Measurements from ENCODE around the gene TSPOAP1. TPM values are rescaled to one million over a fixed set of nuclear protein-coding genes. Genes with fewer than 3 reads are reported as not detected.

TSPOAP1 gene
- total RNA-seq, 2 donors from 2014 or later: 30.5 to 32.8 TPM

- Mint-ChIP-seq H3K27me3 (no peaks in the 10 kb centered on the region), H3K36me3 (ENCODE audit: low read depth) (no peaks in the 10 kb centered on the region), H3K4me3 (no peak overlapping the region), H3K4me1 (peaks cover under 1% of the 10 kb centered on the region), H3K27ac (no peak overlapping the region)
- no peak for ATAC-seq
- H3K9me3 ChIP-seq (ENCODE audit: control insufficient read depth, low read length, poor library complexity, severe bottlenecking): no peaks in the 10 kb centered on the region
- DNase-seq: no peak
These were observed 19.3 kb downstream of the TSPOAP1 start for GRCh38 chr17:58308985-58309917.

- no peaks in the 10 kb centered on the region for H3K9me3 ChIP-seq (ENCODE audit: control insufficient read depth, low read length, poor library complexity, severe bottlenecking)
- Mint-ChIP-seq H3K27ac (no peak overlapping the region), H3K4me1 (peaks cover 4% of the 10 kb centered on the region), H3K27me3 (no peaks in the 10 kb centered on the region), H3K36me3 (ENCODE audit: low read depth) (no peaks in the 10 kb centered on the region), H3K4me3 (no peak overlapping the region)
- ATAC-seq: no peak
- DNase-seq: no peak
These were observed 20.2 kb downstream of the TSPOAP1 start for GRCh38 chr17:58308173-58308984.

DNA sequence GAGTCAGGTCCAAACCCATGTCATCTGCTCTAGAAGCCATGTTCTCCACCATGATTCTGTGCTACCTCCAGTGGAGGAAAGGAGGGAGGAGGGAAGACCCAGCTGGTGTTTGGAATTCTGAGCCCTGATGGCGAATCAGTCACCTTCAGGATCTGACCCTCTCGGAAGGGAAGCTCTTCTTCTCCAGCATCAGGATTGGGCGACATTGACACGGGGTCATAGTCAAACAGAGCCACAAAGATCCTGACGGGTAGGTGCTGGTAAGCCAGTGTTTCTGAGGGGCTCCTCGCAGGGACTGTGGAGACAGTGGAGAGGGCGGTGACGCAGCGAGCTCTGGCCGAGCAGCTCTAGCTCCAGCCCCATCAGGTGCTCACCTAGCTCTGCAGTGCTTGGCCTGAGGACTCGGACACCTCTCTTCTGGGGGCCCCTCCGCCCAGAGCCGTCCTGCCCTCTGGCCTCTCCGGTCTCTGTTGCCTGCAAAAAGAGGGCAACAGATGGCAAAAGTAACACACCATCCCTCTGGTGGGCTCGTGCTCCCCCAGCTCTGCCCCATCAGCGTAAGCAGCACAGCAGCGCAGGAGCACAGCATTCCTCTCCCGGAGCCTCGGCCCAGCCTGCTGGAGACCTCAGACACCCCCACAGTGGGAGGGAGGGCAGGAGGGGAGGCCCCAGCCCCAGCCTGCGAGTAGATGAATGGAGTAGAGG is 21.0 kb downstream of the TSPOAP1 start:
- no peaks in the 10 kb centered on the region for H3K9me3 ChIP-seq (ENCODE audit: control insufficient read depth, low read length, poor library complexity, severe bottlenecking)
- DNase-seq (no peak), ATAC-seq (no peak)
- H3K36me3 Mint-ChIP-seq (ENCODE audit: low read depth): no peaks in the 10 kb centered on the region
- no peaks in the 10 kb centered on the region for H3K27me3 Mint-ChIP-seq
- no peak overlapping the region for H3K27ac Mint-ChIP-seq
- peaks cover 6% of the 10 kb centered on the region for H3K4me1 Mint-ChIP-seq
- H3K4me3 Mint-ChIP-seq: no peak overlapping the region

- peaks cover 6% of the 10 kb centered on the region for H3K4me1 Mint-ChIP-seq
- ATAC-seq: no peak
These were observed 22.3 kb downstream of the TSPOAP1 start for GRCh38 chr17:58306131-58306951.

DNA sequence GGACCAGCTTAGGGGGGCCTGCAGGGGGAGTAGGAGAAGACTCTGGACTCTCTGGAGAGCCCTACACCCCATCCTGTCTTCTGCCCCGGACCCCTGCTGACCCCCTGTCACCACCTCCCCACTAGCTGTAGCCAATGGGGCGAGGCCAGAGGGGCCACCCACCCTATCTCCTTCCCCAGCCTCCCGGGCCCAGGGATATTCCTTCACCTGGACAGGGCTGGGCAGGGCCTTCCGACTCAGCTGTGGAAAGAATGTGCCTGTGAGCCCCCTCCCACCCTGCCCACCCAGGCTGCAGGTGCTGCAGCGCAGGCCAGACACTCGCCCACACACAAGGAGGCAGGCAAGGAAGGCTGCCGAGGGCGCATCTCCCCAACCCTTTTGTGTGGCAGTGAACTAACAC is 23.0 kb downstream of the TSPOAP1 start:
- no peaks in the 10 kb centered on the region for H3K9me3 ChIP-seq (ENCODE audit: control insufficient read depth, low read length, poor library complexity, severe bottlenecking)
- Mint-ChIP-seq H3K4me1 (peaks cover 8% of the 10 kb centered on the region), H3K4me3 (no peak overlapping the region), H3K27me3 (no peaks in the 10 kb centered on the region), H3K27ac (no peak overlapping the region), H3K36me3 (ENCODE audit: low read depth) (no peaks in the 10 kb centered on the region)
- DNase-seq (no peak), ATAC-seq (no peak)

More at GRCh38 chr17:58306131-58306951, 22.3 kb downstream of the TSPOAP1 start:
- no peaks in the 10 kb centered on the region for H3K27me3 Mint-ChIP-seq
- no peaks in the 10 kb centered on the region for H3K9me3 ChIP-seq (ENCODE audit: control insufficient read depth, low read length, poor library complexity, severe bottlenecking)
- no peaks in the 10 kb centered on the region for H3K36me3 Mint-ChIP-seq (ENCODE audit: low read depth)
- H3K4me3 Mint-ChIP-seq: no peak overlapping the region
- H3K27ac Mint-ChIP-seq: peak overlapping the region; percentile 14
- DNase-seq: no peak

GRCh38 chr17:58304750-58305486 is 23.7 kb downstream of the TSPOAP1 start:
- no peaks in the 10 kb centered on the region for H3K9me3 ChIP-seq (ENCODE audit: control insufficient read depth, low read length, poor library complexity, severe bottlenecking)
- no peak overlapping the region for H3K4me3 Mint-ChIP-seq
- no peak overlapping the region for H3K27ac Mint-ChIP-seq
- no peaks in the 10 kb centered on the region for H3K27me3 Mint-ChIP-seq
- peaks cover 12% of the 10 kb centered on the region for H3K4me1 Mint-ChIP-seq
- ATAC-seq (no peak), DNase-seq (no peak)
- H3K36me3 Mint-ChIP-seq (ENCODE audit: low read depth): no peaks in the 10 kb centered on the region

DNA sequence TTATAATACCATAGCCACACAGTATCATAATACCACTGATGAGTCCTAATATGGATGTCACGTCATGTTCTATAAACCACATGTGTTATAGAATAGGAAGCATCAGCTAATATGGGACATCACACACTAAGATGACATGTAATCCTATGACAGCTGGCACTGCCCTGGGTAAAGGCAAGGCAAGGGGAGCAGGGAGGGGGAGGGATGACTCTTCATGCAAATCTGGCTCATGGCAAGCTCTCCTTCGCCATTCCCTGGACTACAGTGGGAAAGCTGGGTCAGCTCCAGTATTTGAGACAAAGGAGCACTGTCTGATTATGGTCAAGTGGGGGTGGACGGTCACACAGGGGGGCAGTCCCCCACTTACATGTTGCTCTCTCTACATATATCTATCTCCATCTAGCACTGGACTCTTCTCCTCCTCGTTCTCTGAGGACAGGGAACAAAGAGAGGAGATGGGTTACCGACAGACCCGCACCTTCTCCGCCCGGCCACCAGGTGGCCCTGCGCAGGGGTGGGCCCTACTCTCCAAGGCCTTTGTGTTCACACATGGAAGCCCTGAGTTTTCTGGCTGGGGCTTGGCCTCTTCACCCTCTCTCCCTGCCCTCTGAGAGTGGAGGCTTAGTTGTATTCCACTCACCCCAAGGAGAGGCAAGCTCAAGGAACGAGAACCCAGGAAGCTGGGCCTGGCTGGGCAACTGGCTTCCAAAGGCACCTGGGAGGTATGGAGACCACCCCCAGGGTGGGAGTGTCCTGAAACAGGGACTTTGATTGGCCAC is 24.4 kb downstream of the TSPOAP1 start:
- Mint-ChIP-seq H3K4me3 (no peak overlapping the region), H3K27me3 (no peaks in the 10 kb centered on the region), H3K27ac (no peak overlapping the region), H3K4me1 (peaks cover 15% of the 10 kb centered on the region), H3K36me3 (ENCODE audit: low read depth) (no peaks in the 10 kb centered on the region)
- no peaks in the 10 kb centered on the region for H3K9me3 ChIP-seq (ENCODE audit: control insufficient read depth, low read length, poor library complexity, severe bottlenecking)
- peak; percentile 91 for ATAC-seq
- peak; percentile 35 to 57 (median 45) for DNase-seq

- no peak overlapping the region for H3K4me3 Mint-ChIP-seq
- no peaks in the 10 kb centered on the region for H3K36me3 Mint-ChIP-seq (ENCODE audit: low read depth)
- H3K9me3 ChIP-seq (ENCODE audit: control insufficient read depth, low read length, poor library complexity, severe bottlenecking): no peaks in the 10 kb centered on the region
- ATAC-seq: no peak
- no peak for DNase-seq
- no peak overlapping the region for H3K27ac Mint-ChIP-seq
- H3K27me3 Mint-ChIP-seq: no peaks in the 10 kb centered on the region
- peaks cover 15% of the 10 kb centered on the region for H3K4me1 Mint-ChIP-seq
These were observed 25.5 kb downstream of the TSPOAP1 start for GRCh38 chr17:58302919-58303585.

DNA sequence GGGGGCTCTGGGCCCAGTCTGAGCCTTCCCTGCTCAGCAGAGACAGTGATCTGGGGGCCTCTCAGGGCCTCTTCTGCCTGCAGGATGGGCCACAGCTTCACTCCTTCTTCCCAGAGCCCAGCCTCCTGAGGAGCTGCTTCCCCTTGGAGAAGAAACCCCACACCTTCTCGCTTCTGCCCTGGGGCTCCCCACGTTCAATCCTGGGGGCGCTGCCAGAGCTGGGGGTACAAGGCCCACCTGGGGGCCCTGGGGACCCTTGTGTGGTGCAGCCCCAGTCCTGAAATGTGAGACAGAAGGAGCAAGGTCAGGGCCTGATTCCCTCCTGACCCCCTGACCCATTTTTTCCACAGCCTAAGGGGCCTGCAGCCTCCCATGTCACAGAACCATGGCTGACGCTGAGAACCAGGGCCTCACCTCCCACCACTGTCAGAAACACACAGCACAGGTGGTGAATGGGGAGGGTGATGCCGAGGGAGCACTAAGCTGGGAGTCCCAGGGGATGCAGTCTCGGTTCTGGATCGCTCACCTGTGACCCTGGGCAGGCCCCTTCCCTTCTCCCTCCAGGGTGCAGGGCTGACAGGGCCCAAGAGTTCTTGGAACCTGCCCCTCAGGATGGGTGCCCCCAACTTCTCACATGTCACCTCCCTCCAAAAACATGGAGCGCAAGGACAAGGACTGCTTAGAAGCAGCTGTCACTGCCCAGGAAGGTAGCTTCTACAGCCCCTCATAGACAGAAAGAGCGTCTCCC is 26.2 kb downstream of the TSPOAP1 start:
- Mint-ChIP-seq H3K36me3 (ENCODE audit: low read depth) (no peaks in the 10 kb centered on the region), H3K4me1 (peaks cover 15% of the 10 kb centered on the region), H3K27me3 (no peaks in the 10 kb centered on the region), H3K27ac (no peak overlapping the region), H3K4me3 (no peak overlapping the region)
- no peak for DNase-seq
- no peak for ATAC-seq
- no peaks in the 10 kb centered on the region for H3K9me3 ChIP-seq (ENCODE audit: control insufficient read depth, low read length, poor library complexity, severe bottlenecking)

GRCh38 chr17:58301504-58302150 is 27.0 kb downstream of the TSPOAP1 start:
- Mint-ChIP-seq H3K27ac (no peak overlapping the region), H3K4me3 (no peak overlapping the region), H3K27me3 (no peaks in the 10 kb centered on the region), H3K4me1 (peaks cover 15% of the 10 kb centered on the region), H3K36me3 (ENCODE audit: low read depth) (no peaks in the 10 kb centered on the region)
- ATAC-seq (no peak), DNase-seq (no peak)
- no peaks in the 10 kb centered on the region for H3K9me3 ChIP-seq (ENCODE audit: control insufficient read depth, low read length, poor library complexity, severe bottlenecking)
